AG04449 (cell line): ENCODE results near the gene STRIP1.

Experiments used
- CTCF ChIA-PET: fragments of 350-600 bp; formaldehyde crosslinking; extraction: SDS; loops from one replicate; lab custom pipeline; 2021; ENCODE audit warnings: antibody characterized with exemption; lab: Yijun Ruan, JAX
- POLR2A ChIA-PET: fragments of 400-600, 350-600 bp; formaldehyde crosslinking; extraction: SDS; loops from one replicate; lab custom pipeline; 2020; ENCODE audit warnings: antibody characterized with exemption, inconsistent platforms; lab: Yijun Ruan, JAX
- DNase-seq: peaks from one replicate; pipeline ENCODE4 v3.0.0-alpha.2; 2010; ENCODE audit warnings: low read depth, low spot score
- H3K4me3 ChIP-seq: 2 replicates; pipeline ENCODE4 v1.5.1; 2011; ENCODE audit warnings: low read depth, mild to moderate bottlenecking, control low read depth, low read length
- CTCF ChIP-seq: IDR thresholded peaks from one replicate; pipeline ENCODE4 v1.5.1; 2011; ENCODE audit warnings: mild to moderate bottlenecking, moderate library complexity, low read length, control low read depth, inconsistent platforms; ENCODE audit not compliant: insufficient read depth; ENCODE audit errors: missing control alignments

The STRIP1 gene

GRCh38 chr1:110056776-110057175 lies 22.4 kb downstream of the STRIP1 start:
- CTCF ChIA-PET = interaction anchor here (0.8 to 26.6 kb wide), 8 partner anchors 9 to 439 kb away, joined by 3 to 935 read pairs (median 6); partner anchors contain the start of genes STRIP1 and UBL4B
- TF ChIP-seq CTCF = no peak
- POLR2A ChIA-PET = interaction anchor here (1.2 to 2.2 kb wide), 3 partner anchors 8 to 22 kb away, joined by 3 to 7 read pairs (median 4); partner anchors contain the start of genes ALX3 and STRIP1
- DNase-seq = no peak
- no peak overlapping the region for H3K4me3 ChIP-seq

- POLR2A ChIA-PET = interaction anchor here (1.2 kb wide), 1 partner anchor 13 kb away, joined by 3 read pairs; the partner anchor contains the start of gene ALX3
Observed at GRCh38 chr1:110057963-110058518, 23.6 kb downstream of the STRIP1 start.

GRCh38 chr1:110058591-110058990 lies 24.2 kb downstream of the STRIP1 start:
- TF ChIP-seq CTCF = no peak
- no peak for DNase-seq
- ChIA-PET CTCF (interaction anchor here (1.0 to 26.6 kb wide), 4 partner anchors 17 to 90 kb away, joined by 3 to 935 read pairs (median 253); partner anchors contain the start of genes STRIP1 and UBL4B), POLR2A (no interaction called here)
- no peak overlapping the region for H3K4me3 ChIP-seq

More at GRCh38 chr1:110057963-110058518, 23.6 kb downstream of the STRIP1 start:
- no peak for DNase-seq
- TF ChIP-seq CTCF = no peak
- H3K4me3 ChIP-seq = no peak overlapping the region
- CTCF ChIA-PET = interaction anchor here (1.0 to 26.6 kb wide), 5 partner anchors 13 to 91 kb away, joined by 3 to 935 read pairs (median 6); partner anchors contain the start of genes STRIP1 and UBL4B

GRCh38 chr1:110059133-110059863 lies 24.9 kb downstream of the STRIP1 start:
- DNase-seq = no peak
- CTCF ChIA-PET = interaction anchor here (0.9 to 26.6 kb wide), 7 partner anchors 12 to 233 kb away, joined by 3 to 935 read pairs (median 13); partner anchors contain the start of genes ALX3, STRIP1 and UBL4B

GRCh38 chr1:110060034-110060661 lies 25.7 kb downstream of the STRIP1 start:
- DNase-seq = no peak
- peak; percentile 80 for TF ChIP-seq CTCF
- CTCF ChIA-PET = interaction anchor here (0.6 to 26.6 kb wide), 11 partner anchors 8 to 289 kb away, joined by 3 to 935 read pairs (median 5); partner anchors contain the start of genes ALX3, STRIP1 and UBL4B
- POLR2A ChIA-PET = interaction anchor here (1.0 kb wide), 1 partner anchor 9 kb away, joined by 3 read pairs; no protein-coding TSS in a partner anchor
- H3K4me3 ChIP-seq = no peak overlapping the region

More at GRCh38 chr1:110059133-110059863, 24.9 kb downstream of the STRIP1 start:
- TF ChIP-seq CTCF = no peak
- POLR2A ChIA-PET = interaction anchor here (1.0 kb wide), 1 partner anchor 8 kb away, joined by 3 read pairs; no protein-coding TSS in a partner anchor
- H3K4me3 ChIP-seq = no peak overlapping the region
